HEK293 (cell line): ENCODE data around the gene GPR148.

Source experiments
- ZNF138 ChIP-seq: fragments of 450-650 bp; formaldehyde crosslinking; IDR thresholded peaks from 2 replicates; pipeline ENCODE4 v1.5.1; 2016; ENCODE audit warnings: missing biosample characterization, missing genetic modification characterization, borderline replicate concordance
- ZNF701 ChIP-seq: fragments of 450-650 bp; formaldehyde crosslinking; IDR thresholded peaks from 2 replicates; pipeline ENCODE4 v1.5.1; 2016; ENCODE audit warnings: missing biosample characterization, missing genetic modification characterization
- ZNF792 ChIP-seq: fragments of 450-650 bp; formaldehyde crosslinking; IDR thresholded peaks from 2 replicates; pipeline ENCODE4 v1.5.1; 2016; ENCODE audit warnings: missing biosample characterization, missing genetic modification characterization
- ZNF837 ChIP-seq: fragments of 450-650 bp; formaldehyde crosslinking; IDR thresholded peaks from 2 replicates; pipeline ENCODE4 v1.5.1; 2016; ENCODE audit warnings: missing biosample characterization, missing genetic modification characterization
- TF ChIP-seq, protein P1 (sequence below): fragments of 450-650 bp; formaldehyde crosslinking; IDR thresholded peaks from 2 replicates; pipeline ENCODE4 v1.5.1; 2016; ENCODE audit warnings: missing biosample characterization, missing genetic modification characterization
- TF ChIP-seq, protein P2 (sequence below): fragments of 450-650 bp; formaldehyde crosslinking; IDR thresholded peaks from 2 replicates; pipeline ENCODE4 v1.5.1; 2016; ENCODE audit warnings: missing biosample characterization, missing genetic modification characterization
- TF ChIP-seq, protein P3 (sequence below): fragments of 450-650 bp; formaldehyde crosslinking; IDR thresholded peaks from 2 replicates; pipeline ENCODE4 v1.5.1; 2016; ENCODE audit warnings: missing biosample characterization, missing genetic modification characterization
- TF ChIP-seq, protein P4 (sequence below): fragments of 450-650 bp; formaldehyde crosslinking; IDR thresholded peaks from 2 replicates; pipeline ENCODE4 v1.5.1; 2016; ENCODE audit warnings: missing biosample characterization, missing genetic modification characterization
- TF ChIP-seq, protein P5 (sequence below): fragments of 450-650 bp; formaldehyde crosslinking; IDR thresholded peaks from 2 replicates; pipeline ENCODE4 v1.5.1; 2016; ENCODE audit warnings: missing biosample characterization, missing genetic modification characterization, borderline replicate concordance

DNA sequence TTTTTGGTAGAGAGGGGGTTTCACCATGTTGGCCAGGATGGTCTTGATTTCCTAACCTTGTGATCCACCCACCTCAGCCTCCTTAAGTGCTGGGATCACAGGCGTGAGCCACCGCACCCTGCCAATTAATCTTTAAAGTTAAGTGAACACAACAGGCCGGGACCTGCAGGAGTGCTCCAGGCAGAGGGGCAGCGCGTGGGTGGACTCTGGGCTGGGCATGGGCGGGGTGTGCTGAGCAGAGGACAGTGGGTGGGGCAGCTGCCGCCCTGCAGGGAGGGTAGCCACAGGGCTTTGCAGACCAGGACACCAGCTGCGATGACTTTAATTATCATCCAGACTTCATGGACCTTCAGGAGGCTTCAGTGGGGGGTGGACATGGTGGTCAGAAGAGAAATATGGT is 8.8 kb upstream of the GPR148 start:
- TF ChIP-seq ZNF138, result no peak
- TF ChIP-seq ZNF701 (tag by site-specific recombination), result no peak
- TF ChIP-seq, protein P1, sequence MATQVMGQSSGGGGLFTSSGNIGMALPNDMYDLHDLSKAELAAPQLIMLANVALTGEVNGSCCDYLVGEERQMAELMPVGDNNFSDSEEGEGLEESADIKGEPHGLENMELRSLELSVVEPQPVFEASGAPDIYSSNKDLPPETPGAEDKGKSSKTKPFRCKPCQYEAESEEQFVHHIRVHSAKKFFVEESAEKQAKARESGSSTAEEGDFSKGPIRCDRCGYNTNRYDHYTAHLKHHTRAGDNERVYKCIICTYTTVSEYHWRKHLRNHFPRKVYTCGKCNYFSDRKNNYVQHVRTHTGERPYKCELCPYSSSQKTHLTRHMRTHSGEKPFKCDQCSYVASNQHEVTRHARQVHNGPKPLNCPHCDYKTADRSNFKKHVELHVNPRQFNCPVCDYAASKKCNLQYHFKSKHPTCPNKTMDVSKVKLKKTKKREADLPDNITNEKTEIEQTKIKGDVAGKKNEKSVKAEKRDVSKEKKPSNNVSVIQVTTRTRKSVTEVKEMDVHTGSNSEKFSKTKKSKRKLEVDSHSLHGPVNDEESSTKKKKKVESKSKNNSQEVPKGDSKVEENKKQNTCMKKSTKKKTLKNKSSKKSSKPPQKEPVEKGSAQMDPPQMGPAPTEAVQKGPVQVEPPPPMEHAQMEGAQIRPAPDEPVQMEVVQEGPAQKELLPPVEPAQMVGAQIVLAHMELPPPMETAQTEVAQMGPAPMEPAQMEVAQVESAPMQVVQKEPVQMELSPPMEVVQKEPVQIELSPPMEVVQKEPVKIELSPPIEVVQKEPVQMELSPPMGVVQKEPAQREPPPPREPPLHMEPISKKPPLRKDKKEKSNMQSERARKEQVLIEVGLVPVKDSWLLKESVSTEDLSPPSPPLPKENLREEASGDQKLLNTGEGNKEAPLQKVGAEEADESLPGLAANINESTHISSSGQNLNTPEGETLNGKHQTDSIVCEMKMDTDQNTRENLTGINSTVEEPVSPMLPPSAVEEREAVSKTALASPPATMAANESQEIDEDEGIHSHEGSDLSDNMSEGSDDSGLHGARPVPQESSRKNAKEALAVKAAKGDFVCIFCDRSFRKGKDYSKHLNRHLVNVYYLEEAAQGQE (tag by site-specific recombination), result no peak
- TF ChIP-seq, protein P2, sequence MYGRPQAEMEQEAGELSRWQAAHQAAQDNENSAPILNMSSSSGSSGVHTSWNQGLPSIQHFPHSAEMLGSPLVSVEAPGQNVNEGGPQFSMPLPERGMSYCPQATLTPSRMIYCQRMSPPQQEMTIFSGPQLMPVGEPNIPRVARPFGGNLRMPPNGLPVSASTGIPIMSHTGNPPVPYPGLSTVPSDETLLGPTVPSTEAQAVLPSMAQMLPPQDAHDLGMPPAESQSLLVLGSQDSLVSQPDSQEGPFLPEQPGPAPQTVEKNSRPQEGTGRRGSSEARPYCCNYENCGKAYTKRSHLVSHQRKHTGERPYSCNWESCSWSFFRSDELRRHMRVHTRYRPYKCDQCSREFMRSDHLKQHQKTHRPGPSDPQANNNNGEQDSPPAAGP (tag by site-specific recombination), result no peak
- TF ChIP-seq, protein P3, sequence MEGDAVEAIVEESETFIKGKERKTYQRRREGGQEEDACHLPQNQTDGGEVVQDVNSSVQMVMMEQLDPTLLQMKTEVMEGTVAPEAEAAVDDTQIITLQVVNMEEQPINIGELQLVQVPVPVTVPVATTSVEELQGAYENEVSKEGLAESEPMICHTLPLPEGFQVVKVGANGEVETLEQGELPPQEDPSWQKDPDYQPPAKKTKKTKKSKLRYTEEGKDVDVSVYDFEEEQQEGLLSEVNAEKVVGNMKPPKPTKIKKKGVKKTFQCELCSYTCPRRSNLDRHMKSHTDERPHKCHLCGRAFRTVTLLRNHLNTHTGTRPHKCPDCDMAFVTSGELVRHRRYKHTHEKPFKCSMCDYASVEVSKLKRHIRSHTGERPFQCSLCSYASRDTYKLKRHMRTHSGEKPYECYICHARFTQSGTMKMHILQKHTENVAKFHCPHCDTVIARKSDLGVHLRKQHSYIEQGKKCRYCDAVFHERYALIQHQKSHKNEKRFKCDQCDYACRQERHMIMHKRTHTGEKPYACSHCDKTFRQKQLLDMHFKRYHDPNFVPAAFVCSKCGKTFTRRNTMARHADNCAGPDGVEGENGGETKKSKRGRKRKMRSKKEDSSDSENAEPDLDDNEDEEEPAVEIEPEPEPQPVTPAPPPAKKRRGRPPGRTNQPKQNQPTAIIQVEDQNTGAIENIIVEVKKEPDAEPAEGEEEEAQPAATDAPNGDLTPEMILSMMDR (tag by site-specific recombination), result no peak
- TF ChIP-seq, protein P4, sequence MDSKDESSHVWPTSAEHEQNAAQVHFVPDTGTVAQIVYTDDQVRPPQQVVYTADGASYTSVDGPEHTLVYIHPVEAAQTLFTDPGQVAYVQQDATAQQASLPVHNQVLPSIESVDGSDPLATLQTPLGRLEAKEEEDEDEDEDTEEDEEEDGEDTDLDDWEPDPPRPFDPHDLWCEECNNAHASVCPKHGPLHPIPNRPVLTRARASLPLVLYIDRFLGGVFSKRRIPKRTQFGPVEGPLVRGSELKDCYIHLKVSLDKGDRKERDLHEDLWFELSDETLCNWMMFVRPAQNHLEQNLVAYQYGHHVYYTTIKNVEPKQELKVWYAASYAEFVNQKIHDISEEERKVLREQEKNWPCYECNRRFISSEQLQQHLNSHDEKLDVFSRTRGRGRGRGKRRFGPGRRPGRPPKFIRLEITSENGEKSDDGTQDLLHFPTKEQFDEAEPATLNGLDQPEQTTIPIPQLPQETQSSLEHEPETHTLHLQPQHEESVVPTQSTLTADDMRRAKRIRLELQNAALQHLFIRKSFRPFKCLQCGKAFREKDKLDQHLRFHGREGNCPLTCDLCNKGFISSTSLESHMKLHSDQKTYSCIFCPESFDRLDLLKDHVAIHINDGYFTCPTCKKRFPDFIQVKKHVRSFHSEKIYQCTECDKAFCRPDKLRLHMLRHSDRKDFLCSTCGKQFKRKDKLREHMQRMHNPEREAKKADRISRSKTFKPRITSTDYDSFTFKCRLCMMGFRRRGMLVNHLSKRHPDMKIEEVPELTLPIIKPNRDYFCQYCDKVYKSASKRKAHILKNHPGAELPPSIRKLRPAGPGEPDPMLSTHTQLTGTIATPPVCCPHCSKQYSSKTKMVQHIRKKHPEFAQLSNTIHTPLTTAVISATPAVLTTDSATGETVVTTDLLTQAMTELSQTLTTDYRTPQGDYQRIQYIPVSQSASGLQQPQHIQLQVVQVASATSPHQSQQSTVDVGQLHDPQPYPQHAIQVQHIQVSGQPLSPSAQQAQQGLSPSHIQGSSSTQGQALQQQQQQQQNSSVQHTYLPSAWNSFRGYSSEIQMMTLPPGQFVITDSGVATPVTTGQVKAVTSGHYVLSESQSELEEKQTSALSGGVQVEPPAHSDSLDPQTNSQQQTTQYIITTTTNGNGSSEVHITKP (tag by site-specific recombination), result no peak
- TF ChIP-seq ZNF837, result no peak
- TF ChIP-seq, protein P5, sequence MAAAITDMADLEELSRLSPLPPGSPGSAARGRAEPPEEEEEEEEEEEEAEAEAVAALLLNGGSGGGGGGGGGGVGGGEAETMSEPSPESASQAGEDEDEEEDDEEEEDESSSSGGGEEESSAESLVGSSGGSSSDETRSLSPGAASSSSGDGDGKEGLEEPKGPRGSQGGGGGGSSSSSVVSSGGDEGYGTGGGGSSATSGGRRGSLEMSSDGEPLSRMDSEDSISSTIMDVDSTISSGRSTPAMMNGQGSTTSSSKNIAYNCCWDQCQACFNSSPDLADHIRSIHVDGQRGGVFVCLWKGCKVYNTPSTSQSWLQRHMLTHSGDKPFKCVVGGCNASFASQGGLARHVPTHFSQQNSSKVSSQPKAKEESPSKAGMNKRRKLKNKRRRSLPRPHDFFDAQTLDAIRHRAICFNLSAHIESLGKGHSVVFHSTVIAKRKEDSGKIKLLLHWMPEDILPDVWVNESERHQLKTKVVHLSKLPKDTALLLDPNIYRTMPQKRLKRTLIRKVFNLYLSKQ (tag by site-specific recombination), result no peak
- no peak for TF ChIP-seq ZNF792 (tag by site-specific recombination)
